Measurements from ENCODE around the gene RNF126.

DNA sequence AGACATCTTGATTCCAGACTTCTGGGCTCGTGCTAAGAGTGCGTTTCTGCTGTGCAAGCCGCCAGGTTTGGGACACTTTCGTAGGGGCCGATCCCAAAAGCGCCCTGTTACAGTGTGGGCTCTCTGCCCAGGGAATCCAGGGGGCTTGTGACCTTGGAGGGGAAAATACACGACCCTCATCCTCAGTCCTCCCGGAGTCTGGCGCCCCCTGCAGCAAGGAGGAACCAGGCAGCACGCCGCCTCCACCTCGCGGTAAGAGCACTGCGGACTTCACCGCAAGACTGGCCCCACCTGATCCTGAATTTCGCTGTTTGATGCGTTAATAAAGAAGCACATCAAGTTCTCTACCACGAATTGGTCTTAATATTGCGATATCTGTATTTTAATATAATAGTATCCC lies 34.8 kb downstream of the RNF126 start:
- TF ChIP-seq, protein P1, sequence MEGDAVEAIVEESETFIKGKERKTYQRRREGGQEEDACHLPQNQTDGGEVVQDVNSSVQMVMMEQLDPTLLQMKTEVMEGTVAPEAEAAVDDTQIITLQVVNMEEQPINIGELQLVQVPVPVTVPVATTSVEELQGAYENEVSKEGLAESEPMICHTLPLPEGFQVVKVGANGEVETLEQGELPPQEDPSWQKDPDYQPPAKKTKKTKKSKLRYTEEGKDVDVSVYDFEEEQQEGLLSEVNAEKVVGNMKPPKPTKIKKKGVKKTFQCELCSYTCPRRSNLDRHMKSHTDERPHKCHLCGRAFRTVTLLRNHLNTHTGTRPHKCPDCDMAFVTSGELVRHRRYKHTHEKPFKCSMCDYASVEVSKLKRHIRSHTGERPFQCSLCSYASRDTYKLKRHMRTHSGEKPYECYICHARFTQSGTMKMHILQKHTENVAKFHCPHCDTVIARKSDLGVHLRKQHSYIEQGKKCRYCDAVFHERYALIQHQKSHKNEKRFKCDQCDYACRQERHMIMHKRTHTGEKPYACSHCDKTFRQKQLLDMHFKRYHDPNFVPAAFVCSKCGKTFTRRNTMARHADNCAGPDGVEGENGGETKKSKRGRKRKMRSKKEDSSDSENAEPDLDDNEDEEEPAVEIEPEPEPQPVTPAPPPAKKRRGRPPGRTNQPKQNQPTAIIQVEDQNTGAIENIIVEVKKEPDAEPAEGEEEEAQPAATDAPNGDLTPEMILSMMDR (IDR thresholded peaks at IDR 0.05) = no peak
- no peak for TF ChIP-seq POLR2A (IDR thresholded peaks at IDR 0.05)

Data from body of pancreas (tissue), 4 donors.